Raji (cell line): ENCODE data around the gene SPINK1.

Experiments used
- POLR2A ChIP-seq: IDR thresholded peaks from 2 replicates; pipeline ENCODE4 v1.6.1; 2011; ENCODE audit warnings: low read depth, low read length, control low read depth; ENCODE audit not compliant: insufficient read depth

SPINK1 gene

GRCh38 chr5:147782110-147783028 is 49.1 kb downstream of the SPINK1 start, which contains the start of gene JAKMIP2:
TSS of gene JAKMIP2 (minus strand) at chr5:147782728. CDS start at chr5:147671806, 110,922 bp downstream.
- peak; percentile 77 for TF ChIP-seq POLR2A

- no peak for TF ChIP-seq POLR2A
Observed at GRCh38 chr5:147780924-147781573, 50.4 kb downstream of the SPINK1 start.

- TF ChIP-seq POLR2A, result no peak
Observed at GRCh38 chr5:147779694-147780093, 51.8 kb downstream of the SPINK1 start.

DNA sequence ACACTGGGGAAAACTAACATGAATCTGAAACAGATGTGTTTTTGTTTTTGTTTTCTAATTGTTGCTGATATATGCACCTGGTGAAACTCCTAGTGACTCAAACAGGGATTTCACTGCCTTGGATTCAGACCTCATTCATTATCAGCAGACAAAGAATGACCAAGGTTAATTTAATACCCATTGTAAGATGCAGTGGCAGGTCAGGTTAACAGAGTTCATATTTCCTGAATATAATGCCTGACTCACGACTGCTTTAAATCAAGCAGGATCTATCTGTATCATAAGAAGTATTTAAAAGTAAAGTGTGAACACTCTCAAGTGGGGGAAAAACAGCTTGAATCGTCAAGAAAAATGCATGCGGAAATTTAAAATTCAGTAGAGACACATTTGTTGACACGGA is 54.5 kb downstream of the SPINK1 start:
- no peak for TF ChIP-seq POLR2A
